ENCODE measurements around the gene ARHGEF9.

GRCh38 chrX:63718010-63718694 is 66.9 kb downstream of the ARHGEF9 start:
- TF ChIP-seq, protein P1, sequence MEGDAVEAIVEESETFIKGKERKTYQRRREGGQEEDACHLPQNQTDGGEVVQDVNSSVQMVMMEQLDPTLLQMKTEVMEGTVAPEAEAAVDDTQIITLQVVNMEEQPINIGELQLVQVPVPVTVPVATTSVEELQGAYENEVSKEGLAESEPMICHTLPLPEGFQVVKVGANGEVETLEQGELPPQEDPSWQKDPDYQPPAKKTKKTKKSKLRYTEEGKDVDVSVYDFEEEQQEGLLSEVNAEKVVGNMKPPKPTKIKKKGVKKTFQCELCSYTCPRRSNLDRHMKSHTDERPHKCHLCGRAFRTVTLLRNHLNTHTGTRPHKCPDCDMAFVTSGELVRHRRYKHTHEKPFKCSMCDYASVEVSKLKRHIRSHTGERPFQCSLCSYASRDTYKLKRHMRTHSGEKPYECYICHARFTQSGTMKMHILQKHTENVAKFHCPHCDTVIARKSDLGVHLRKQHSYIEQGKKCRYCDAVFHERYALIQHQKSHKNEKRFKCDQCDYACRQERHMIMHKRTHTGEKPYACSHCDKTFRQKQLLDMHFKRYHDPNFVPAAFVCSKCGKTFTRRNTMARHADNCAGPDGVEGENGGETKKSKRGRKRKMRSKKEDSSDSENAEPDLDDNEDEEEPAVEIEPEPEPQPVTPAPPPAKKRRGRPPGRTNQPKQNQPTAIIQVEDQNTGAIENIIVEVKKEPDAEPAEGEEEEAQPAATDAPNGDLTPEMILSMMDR (IDR thresholded peaks at IDR 0.05) = no peak
- TF ChIP-seq POLR2A (IDR thresholded peaks at IDR 0.05) = no peak

All from vagina (tissue), 2 donors.